ENCODE data around the gene C19orf47. TPM values are rescaled to one million over a fixed set of nuclear protein-coding genes. Genes with fewer than 3 reads are reported as not detected.
A peak's percentile ranks its signal among the peaks of the same experiment; 100 is the strongest.

Gene C19orf47
- total RNA-seq, 4 donors from 2014 or later: 10.0 to 14.1 (median 11.7) TPM

DNA sequence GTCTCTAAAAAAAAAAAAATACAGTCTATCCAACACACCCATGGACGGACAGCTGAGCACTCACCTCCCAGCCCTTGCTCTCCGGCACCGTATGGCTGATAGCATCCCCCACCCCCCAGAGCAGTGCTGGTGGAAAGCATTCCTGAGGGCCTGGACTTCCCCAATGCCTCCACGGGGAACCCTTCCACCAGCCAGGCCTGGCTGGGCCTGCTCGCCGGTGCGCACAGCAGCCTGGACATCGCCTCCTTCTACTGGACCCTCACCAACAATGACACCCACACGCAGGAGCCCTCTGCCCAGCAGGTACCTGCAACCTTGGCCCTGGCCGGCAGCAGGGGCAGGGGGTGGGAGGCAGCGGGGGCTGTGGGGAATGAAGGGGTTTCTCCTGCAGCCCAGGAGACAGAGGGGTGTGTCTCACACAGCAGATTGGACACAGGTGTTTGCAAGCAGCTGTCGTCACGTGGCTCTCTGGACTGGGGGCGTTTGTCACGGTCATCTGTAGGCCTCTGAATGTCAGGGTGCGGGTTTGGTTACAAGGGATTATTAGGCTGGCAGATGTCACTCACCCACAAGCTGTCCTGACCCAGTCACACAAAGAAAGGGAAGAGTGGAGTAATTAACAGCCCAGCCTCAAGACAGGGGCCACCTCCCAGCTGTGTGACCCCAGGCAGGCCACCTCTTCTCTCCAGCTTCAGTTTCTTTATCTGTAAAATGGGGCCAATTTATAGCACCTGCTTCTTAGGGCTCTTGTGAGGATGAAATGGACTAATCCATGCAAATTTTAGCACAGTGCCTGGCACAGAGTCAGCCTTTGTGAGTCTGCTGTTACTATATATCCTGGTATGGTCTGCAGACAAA lies 19.6 kb upstream of the C19orf47 start:
- Histone ChIP-seq H3K36me3 (peaks cover 0 to 66% (median 11%) of the 10 kb centered on the region in 3 donors), H3K9me3 (no peaks in the 10 kb centered on the region), H3K4me3 (no peak overlapping the region), H3K27me3 (no peaks in the 10 kb centered on the region), H3K27ac (no peak overlapping the region), H3K4me1 (peaks cover 0 to 21% (median 5%) of the 10 kb centered on the region in 3 donors)
- TF ChIP-seq CTCF (IDR thresholded peaks at IDR 0.05) (no peak), POLR2A (IDR thresholded peaks at IDR 0.05) (no peak)
- 87 to 92% methylated on average over 3 to 6 of the region's 16 CpGs for WGBS, 2 donors
- intact Hi-C loops (cut with DNase I): no loop called here
- DNase-seq: no peak

GRCh38 chr19:40366697-40367561 lies 18.7 kb upstream of the C19orf47 start:
- no peak overlapping the region for H3K4me3 ChIP-seq
- H3K27me3 ChIP-seq: no peaks in the 10 kb centered on the region
- no peak overlapping the region for H3K27ac ChIP-seq
- H3K4me1 ChIP-seq: peaks cover 0 to 21% (median 5%) of the 10 kb centered on the region in 3 donors
- no peaks in the 10 kb centered on the region for H3K9me3 ChIP-seq
- WGBS, 2 donors: 82 to 87% methylated on average over 21 to 25 of the region's 27 CpGs
- DNase-seq: no peak
- TF ChIP-seq POLR2A (IDR thresholded peaks at IDR 0.05): no peak
- no peak for TF ChIP-seq CTCF (IDR thresholded peaks at IDR 0.05)
- intact Hi-C loops (cut with DNase I): no loop called here
- peaks cover 0 to 57% (median 9%) of the 10 kb centered on the region in 3 donors for H3K36me3 ChIP-seq

DNA sequence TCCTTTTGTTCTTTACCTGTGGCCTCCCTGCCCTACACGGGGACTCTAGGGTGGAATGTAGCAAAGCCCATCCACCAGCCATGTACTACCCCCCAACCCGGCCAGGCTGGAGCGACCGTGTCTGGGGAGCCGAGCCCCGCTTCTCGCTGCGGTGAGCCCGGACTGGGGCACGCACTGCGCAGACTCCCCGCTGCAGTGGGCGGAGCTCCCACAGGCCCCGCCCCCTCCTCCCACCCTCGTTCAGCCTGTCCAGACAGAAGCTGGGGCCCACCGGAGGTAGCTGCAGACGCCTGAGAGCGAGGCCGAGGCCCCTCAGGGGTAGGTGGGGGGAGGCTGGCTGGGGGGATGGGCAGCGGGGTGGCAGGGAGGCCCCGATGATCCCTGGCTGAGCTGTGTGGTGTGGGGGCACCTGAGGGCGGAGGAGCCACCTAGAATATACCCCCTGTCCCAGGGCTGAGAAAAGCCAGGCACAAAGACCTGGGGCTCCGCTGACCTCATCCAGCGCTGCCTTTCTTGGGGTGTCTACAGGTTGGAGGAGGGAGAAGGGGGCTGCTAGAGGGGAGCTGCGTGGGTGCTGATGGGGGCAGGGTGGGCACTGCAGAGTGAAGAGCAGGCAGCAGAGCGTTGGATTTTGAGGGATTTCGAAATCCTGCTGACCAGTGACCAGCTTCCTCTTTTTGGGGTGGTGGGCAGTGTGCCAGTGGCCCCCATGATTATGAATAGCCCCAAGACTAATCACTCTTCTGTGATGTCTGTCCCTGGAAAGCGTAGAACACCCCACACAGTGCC lies 17.6 kb upstream of the C19orf47 start:
- TF ChIP-seq CTCF (IDR thresholded peaks at IDR 0.05) (no peak), POLR2A (IDR thresholded peaks at IDR 0.05) (no peak)
- WGBS, 2 donors: 33 to 63% methylated on average over 4 to 6 of the region's 28 CpGs
- Histone ChIP-seq H3K4me3 (peak overlapping the region; percentile 10 to 60 (median 42)), H3K4me1 (peaks cover 0 to 28% (median 5%) of the 10 kb centered on the region in 3 donors), H3K9me3 (no peaks in the 10 kb centered on the region), H3K27me3 (no peaks in the 10 kb centered on the region), H3K27ac (peak overlapping the region in 3 of 4 donors; percentile 49 to 69 (median 55)), H3K36me3 (peaks cover 0 to 46% (median 9%) of the 10 kb centered on the region in 3 donors)
- no peak for DNase-seq
- intact Hi-C loops (cut with DNase I): no loop called here

- peaks cover 0 to 40% (median 6%) of the 10 kb centered on the region in 3 donors for H3K36me3 ChIP-seq
- peaks cover 0 to 35% (median 9%) of the 10 kb centered on the region in 3 donors for H3K4me1 ChIP-seq
- TF ChIP-seq CTCF (IDR thresholded peaks at IDR 0.05) (no peak), POLR2A (IDR thresholded peaks at IDR 0.05) (no peak)
- 61 to 78% methylated on average over 3 of the region's 3 CpGs for WGBS, 2 donors
- intact Hi-C loops (cut with DNase I): no loop called here
- H3K27me3 ChIP-seq: no peaks in the 10 kb centered on the region
- H3K27ac ChIP-seq: no peak overlapping the region
- no peak for DNase-seq
- no peaks in the 10 kb centered on the region for H3K9me3 ChIP-seq
- peak overlapping the region in 2 of 4 donors; percentile 40 to 43 for H3K4me3 ChIP-seq
Measured at GRCh38 chr19:40365010-40365409, 16.8 kb upstream of the C19orf47 start.

All from esophagus squamous epithelium (tissue), 5 donors.